H1 (cell line): Measurements from ENCODE around the gene KTN1. TPM values are rescaled to one million over a fixed set of nuclear protein-coding genes. Genes with fewer than 3 reads are reported as not detected.

Experiments used
- CTCF ChIA-PET: fragments of 300-600 bp; sonication (Branson Sonifier 250); formaldehyde crosslinking; loops from one replicate; lab custom pipeline; 2021; ENCODE audit not compliant: partially characterized antibody; lab: Charles Lee
- POLR2A ChIA-PET: fragments of 300-600 bp; sonication (Branson Sonifier 250); formaldehyde crosslinking; loops from one replicate; lab custom pipeline; 2021; ENCODE audit warnings: inconsistent platforms; ENCODE audit not compliant: partially characterized antibody; lab: Charles Lee
- DNase-seq, 2 experiments: peaks; one replicate each; pipeline versions ENCODE4 v3.0.0 to v3.0.0-alpha.2; 2010 to 2022; ENCODE audit warnings: low spot score in 2 of 2, low read depth in 1 of 2, mixed read lengths in 1 of 2
- FAIRE-seq: peaks from 2 replicates; lab custom pipeline; 2011; peaks lifted over from hg19 to GRCh38; lab: Jason Lieb, UNC
- H2AFZ ChIP-seq: 2 replicates; pipeline ENCODE4 v1.8.1; 2012; ENCODE audit warnings: low read length, inconsistent platforms
- H2AK5ac ChIP-seq: 2 replicates; pipeline ENCODE4 v1.6.1; 2013; ENCODE audit warnings: low read depth, low read length
- H2BK120ac ChIP-seq: replicated peaks from 2 replicates; pipeline ENCODE3; 2013; ENCODE audit warnings: low read depth, low read length, inconsistent platforms
- H2BK12ac ChIP-seq: 2 replicates; pipeline ENCODE4 v1.6.1; 2013; ENCODE audit warnings: low read depth, low read length
- H2BK15ac ChIP-seq: 2 replicates; pipeline ENCODE4 v1.6.1; 2013; ENCODE audit warnings: low read length
- H2BK20ac ChIP-seq: 2 replicates; pipeline ENCODE4 v1.6.1; 2013; ENCODE audit warnings: low read length
- H2BK5ac ChIP-seq: 2 replicates; pipeline ENCODE4 v1.6.1; 2013; ENCODE audit warnings: low read depth, low read length
- H3K14ac ChIP-seq: 2 replicates; pipeline ENCODE4 v1.6.1; 2013; ENCODE audit warnings: inconsistent platforms; ENCODE audit not compliant: insufficient read length
- H3K18ac ChIP-seq: 2 replicates; pipeline ENCODE4 v1.6.1; 2013; ENCODE audit warnings: low read length; ENCODE audit errors: extremely low read depth
- H3K23ac ChIP-seq: 2 replicates; pipeline ENCODE4 v1.6.1; 2013; ENCODE audit warnings: inconsistent platforms; ENCODE audit not compliant: insufficient read length
- H3K23me2 ChIP-seq: 2 replicates; pipeline ENCODE4 v1.6.1; 2013; ENCODE audit warnings: low read depth, low read length
- H3K27ac ChIP-seq: 2 replicates; pipeline ENCODE4 v1.6.1; 2011; ENCODE audit warnings: low read depth, low read length, inconsistent platforms
- H3K27me3 ChIP-seq, 4 experiments: replicated peaks in 1 of 4; 1 replicate in 1 of 4; 2 replicates in 3 of 4; pipeline versions ENCODE4 v1.6.1 to v1.8.1; 2011 to 2013; ENCODE audit warnings: low read length in 3 of 4, mild to moderate bottlenecking in 3 of 4, inconsistent platforms in 2 of 4, mixed read lengths in 2 of 4, moderate library complexity in 1 of 4; ENCODE audit not compliant: control insufficient read depth in 3 of 4, insufficient read depth in 3 of 4; ENCODE audit errors: extremely low read depth in 1 of 4
- H3K36me3 ChIP-seq, 4 experiments: 2 replicates each; pipeline versions ENCODE4 v1.6.1 to v1.8.1; 2011 to 2013; ENCODE audit warnings: mild to moderate bottlenecking in 4 of 4, low read length in 3 of 4, moderate library complexity in 2 of 4, control low read depth in 1 of 4, inconsistent platforms in 1 of 4; ENCODE audit not compliant: insufficient read depth in 4 of 4, control insufficient read depth in 2 of 4
- H3K4ac ChIP-seq: replicated peaks from 2 replicates; pipeline ENCODE3; 2013; ENCODE audit warnings: low read length, low read depth, mixed read lengths, inconsistent platforms; ENCODE audit not compliant: insufficient read length
- H3K4me1 ChIP-seq, 4 experiments: replicated peaks in 1 of 4; 1 replicate in 1 of 4; 2 replicates in 3 of 4; pipeline versions ENCODE4 v1.6.1 to v1.8.1; 2011 to 2013; ENCODE audit warnings: low read length in 3 of 4, inconsistent platforms in 2 of 4, mixed read lengths in 1 of 4; ENCODE audit not compliant: insufficient read depth in 4 of 4, control insufficient read depth in 3 of 4
- H3K4me2 ChIP-seq, 2 experiments: 2 replicates each; pipeline versions ENCODE4 v1.6.1 to v1.8.1; 2011 to 2013; ENCODE audit warnings: low read depth in 2 of 2, low read length in 2 of 2, control low read depth in 1 of 2, inconsistent platforms in 1 of 2, mild to moderate bottlenecking in 1 of 2; ENCODE audit not compliant: insufficient read depth in 1 of 2
- H3K4me3 ChIP-seq, 4 experiments: fragments of 200-600, 300-600 bp in 1 of 4; sonication (generic), shearing (Covaris generic), sonication (Bioruptor Twin) in 1 of 4; 2 replicates each; pipeline versions ENCODE4 v1.5.1 to v1.8.1; 2011 to 2016; ENCODE audit warnings: low read length in 4 of 4, low read depth in 3 of 4, control low read depth in 2 of 4, inconsistent platforms in 2 of 4, mild to moderate bottlenecking in 2 of 4, mixed read lengths in 1 of 4, moderate library complexity in 1 of 4; ENCODE audit not compliant: insufficient read depth in 2 of 4; ENCODE audit errors: extremely low read depth in 1 of 4
- H3K56ac ChIP-seq: replicated peaks from 2 replicates; pipeline ENCODE3; 2013; ENCODE audit warnings: low read depth, mild to moderate bottlenecking, mixed read lengths, low read length, inconsistent platforms; ENCODE audit not compliant: insufficient read length
- H3K79me1 ChIP-seq: 2 replicates; pipeline ENCODE4 v1.6.1; 2013; ENCODE audit warnings: low read depth, low read length, control low read depth
- H3K79me2 ChIP-seq, 2 experiments: 2 replicates each; pipeline versions ENCODE4 v1.6.1 to v1.8.1; 2012 to 2013; ENCODE audit warnings: low read length in 2 of 2, mild to moderate bottlenecking in 2 of 2, inconsistent platforms in 1 of 2; ENCODE audit not compliant: insufficient read depth in 2 of 2, control insufficient read depth in 1 of 2
- H3K9ac ChIP-seq, 4 experiments: replicated peaks in 1 of 4; 1 replicate in 1 of 4; 2 replicates in 3 of 4; pipeline versions ENCODE4 v1.6.1 to v1.8.1; 2011 to 2013; ENCODE audit warnings: low read depth in 3 of 4, low read length in 3 of 4, control low read depth in 2 of 4, mild to moderate bottlenecking in 2 of 4, moderate library complexity in 2 of 4, inconsistent platforms in 1 of 4; ENCODE audit errors: extremely low read depth in 1 of 4
- H3K9me3 ChIP-seq, 2 experiments: 2 replicates each; pipeline versions ENCODE4 v1.6.1 to v1.8.1; 2012 to 2013; ENCODE audit warnings: mild to moderate bottlenecking in 2 of 2, moderate library complexity in 2 of 2, control low read depth in 1 of 2, inconsistent platforms in 1 of 2, low read depth in 1 of 2, low read length in 1 of 2, mixed read lengths in 1 of 2; ENCODE audit not compliant: insufficient read depth in 2 of 2
- H4K20me1 ChIP-seq, 2 experiments: replicated peaks in 1 of 2; 2 replicates each; pipeline versions ENCODE3 to v1.8.1; 2011 to 2013; ENCODE audit warnings: inconsistent platforms in 2 of 2, low read length in 2 of 2, mild to moderate bottlenecking in 1 of 2; ENCODE audit not compliant: insufficient read depth in 2 of 2, control insufficient read depth in 1 of 2
- H4K5ac ChIP-seq: 2 replicates; pipeline ENCODE4 v1.6.1; 2013; ENCODE audit warnings: low read length, low read depth, mixed read lengths, inconsistent platforms; ENCODE audit not compliant: insufficient read length
- H4K8ac ChIP-seq: 2 replicates; pipeline ENCODE4 v1.8.0; 2013; ENCODE audit warnings: mild to moderate bottlenecking, moderate library complexity, low read length, inconsistent platforms; ENCODE audit not compliant: insufficient read depth; ENCODE audit errors: extremely low read depth
- H4K91ac ChIP-seq: replicated peaks from 2 replicates; pipeline ENCODE3; 2013; ENCODE audit warnings: low read length, mixed read lengths, inconsistent platforms; ENCODE audit not compliant: insufficient read length
- ASH2L ChIP-seq: fragments of 200-600, 300-600 bp; sonication (generic); IDR thresholded peaks from one replicate; pipeline ENCODE4 v1.7.1; 2017; ENCODE audit warnings: low read length
- BACH1 ChIP-seq: IDR thresholded peaks from 2 replicates; pipeline ENCODE4 v1.6.1; 2012; ENCODE audit warnings: low read length, improper control_type of control experiment
- CHD2 ChIP-seq: IDR thresholded peaks from 2 replicates; pipeline ENCODE4 v1.6.1; 2012; ENCODE audit warnings: low read length, improper control_type of control experiment
- GABPA ChIP-seq: IDR thresholded peaks from 2 replicates; pipeline ENCODE4 v1.6.1; 2011; ENCODE audit warnings: mild to moderate bottlenecking, low read length, moderate library complexity, borderline replicate concordance; ENCODE audit not compliant: insufficient read depth
- HDAC2 ChIP-seq, 2 experiments: fragments of 300-600 bp in 1 of 2; sonication (generic) in 1 of 2; IDR thresholded peaks; 2 replicates each; pipeline ENCODE4 v1.6.1; 2011 to 2012; ENCODE audit warnings: low read depth in 2 of 2, low read length in 2 of 2, mild to moderate bottlenecking in 2 of 2, moderate library complexity in 2 of 2, borderline replicate concordance in 1 of 2, inconsistent platforms in 1 of 2
- KDM5A ChIP-seq: fragments of 200-600 bp; IDR thresholded peaks from 2 replicates; pipeline ENCODE4 v1.7.1; 2012; ENCODE audit warnings: mild to moderate bottlenecking, low read length, inconsistent platforms, mixed read lengths
- RBBP5 ChIP-seq: IDR thresholded peaks from 2 replicates; pipeline ENCODE4 v1.7.1; 2012; ENCODE audit warnings: low read depth, mild to moderate bottlenecking, inconsistent platforms, low read length, moderate library complexity, borderline replicate concordance
- RFX5 ChIP-seq: IDR thresholded peaks from 2 replicates; pipeline ENCODE4 v1.6.1; 2011; ENCODE audit warnings: low read depth, low read length, improper control_type of control experiment, borderline replicate concordance
- RXRA ChIP-seq: IDR thresholded peaks from 2 replicates; pipeline ENCODE4 v1.6.1; 2011; ENCODE audit warnings: low read depth, mild to moderate bottlenecking, low read length, moderate library complexity; ENCODE audit not compliant: insufficient read depth
- SIX5 ChIP-seq: IDR thresholded peaks from 2 replicates; pipeline ENCODE4 v1.6.1; 2011; ENCODE audit warnings: mild to moderate bottlenecking, low read depth, low read length
- SP2 ChIP-seq: IDR thresholded peaks from 2 replicates; pipeline ENCODE4 v1.6.1; 2012; ENCODE audit warnings: mild to moderate bottlenecking, low read length, inconsistent platforms
- SP4 ChIP-seq: IDR thresholded peaks from 2 replicates; pipeline ENCODE4 v1.6.1; 2012; ENCODE audit warnings: low read length, inconsistent platforms
- WGBS, 2 experiments: shearing (Covaris generic) in 1 of 2; methylation state at CpG; one replicate each; pipeline versions ENCODE4 v1.1.6 to v1.1.7; 2013 to 2015; ENCODE audit warnings: low lambda C conversion rate in 2 of 2, mixed read lengths in 2 of 2, inconsistent platforms in 1 of 2, low coverage in 1 of 2, missing lambda C conversion rate in 1 of 2; ENCODE audit not compliant: insufficient replicate concordance in 2 of 2, insufficient coverage in 1 of 2, insufficient read length in 1 of 2; ENCODE audit errors: extremely low coverage in 1 of 2, missing lambda C conversion rate in 1 of 2; 5-methylcytosine and 5-hydroxymethylcytosine counted together
- polyA plus RNA-seq, 7 experiments: library from polyadenylated mRNA; depleted of rRNA in 3 of 7; stranded (reverse) in 5 of 7; unstranded in 2 of 7; fragments of >200 nt in 5 of 7; fragments of 200-250 nt in 2 of 7; gene quantifications; 1 replicate in 5 of 7; 2 replicates in 1 of 7; 4 replicates in 1 of 7; pipeline versions ENCODE4 v1.2.1 to v1.2.3, GENCODE V29; 2011 to 2013; ENCODE audit warnings: missing spikeins in 2 of 7, mixed read lengths in 2 of 7
- total RNA-seq: library from RNA; stranded (reverse); fragmentation: NEBNext Ultra II Directional; extraction: Animal tissue kit (Norgen Biotek cat#: 25700); gene quantifications from 2 replicates; pipeline ENCODE4 v1.2.1, GENCODE V29; 2021
- TF ChIP-seq, protein P1 (sequence below): IDR thresholded peaks from 2 replicates; pipeline ENCODE4 v1.6.1; 2011; ENCODE audit warnings: low read depth, mild to moderate bottlenecking, low read length; ENCODE audit not compliant: insufficient read depth
- TF ChIP-seq, protein P2 (sequence below): IDR thresholded peaks from 2 replicates; pipeline ENCODE4 v1.6.1; 2012; ENCODE audit warnings: inconsistent platforms

Gene KTN1
- total and polyA plus RNA-seq, 2 of the 8 experiments (the other 6 are each of a cell fraction or from before 2014, with no cell fraction given) = 15.4 to 151 TPM

DNA sequence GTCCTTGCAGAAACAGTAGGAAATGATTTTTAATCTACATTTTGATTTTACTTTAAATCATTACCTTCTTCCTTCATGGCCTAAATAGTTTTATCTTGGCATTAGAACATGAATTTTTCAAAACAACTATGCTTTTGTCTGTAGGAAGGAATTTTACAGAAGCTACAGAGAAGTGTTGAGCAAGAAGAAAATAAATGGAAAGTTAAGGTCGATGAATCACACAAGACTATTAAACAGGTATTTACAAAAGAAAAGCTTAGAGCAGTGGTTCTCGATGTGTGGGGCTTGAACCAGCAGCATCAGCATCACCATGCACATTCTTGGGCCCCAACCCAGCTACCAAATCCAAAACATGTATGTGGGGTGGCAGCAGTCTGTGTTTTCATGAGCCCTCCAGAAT lies 91.6 kb downstream of the KTN1 start:
- no peak overlapping the region for H4K91ac ChIP-seq
- POLR2A ChIA-PET = no interaction called here
- no peak overlapping the region for H3K18ac ChIP-seq
- no peak overlapping the region for H3K23ac ChIP-seq
- no peak overlapping the region for H4K5ac ChIP-seq
- H4K8ac ChIP-seq = no peak overlapping the region
- H3K36me3 ChIP-seq = peaks cover 0 to 54% (median 15%) of the 10 kb centered on the region in 4 experiments; a peak in 6 of 8 replicates
- H2BK5ac ChIP-seq = no peak overlapping the region
- H4K20me1 ChIP-seq = no peaks in the 10 kb centered on the region
- H3K23me2 ChIP-seq = no peaks in the 10 kb centered on the region
- H2BK120ac ChIP-seq = no peak overlapping the region
- H3K4me3 ChIP-seq = no peak overlapping the region
- CTCF ChIA-PET = no interaction called here
- H3K79me1 ChIP-seq = no peaks in the 10 kb centered on the region
- no peak overlapping the region for H2BK12ac ChIP-seq
- H2AK5ac ChIP-seq = no peak overlapping the region
- DNase-seq (no peak), FAIRE-seq (no peak)
- H3K4me1 ChIP-seq = no peaks in the 10 kb centered on the region
- H2BK15ac ChIP-seq = no peak overlapping the region
- H3K4me2 ChIP-seq = no peak overlapping the region
- H2BK20ac ChIP-seq = no peak overlapping the region
- no peak overlapping the region for H3K14ac ChIP-seq
- no peaks in the 10 kb centered on the region for H3K79me2 ChIP-seq
- no peak overlapping the region for H3K4ac ChIP-seq
- WGBS, 2 experiments = 84% methylated on average over 2 of the region's 2 CpGs; no CpG with 5 or more reads in 1 of the 2 experiments
- H3K56ac ChIP-seq = no peak overlapping the region
- H3K9me3 ChIP-seq = no peaks in the 10 kb centered on the region
- no peak overlapping the region for H2AFZ ChIP-seq
- H3K27me3 ChIP-seq = no peaks in the 10 kb centered on the region
- H3K9ac ChIP-seq = no peak overlapping the region
- H3K27ac ChIP-seq = no peak overlapping the region
- TF ChIP-seq RXRA (no peak), SIX5 (no peak), SP2 (no peak), CHD2 (no peak), ASH2L (no peak), RBBP5 (no peak), BACH1 (no peak), KDM5A (no peak), HDAC2 (IDR thresholded peaks at IDR 0.05; ENCODE audit: borderline replicate concordance in 1 of 2, low read depth in 2 of 2, low read length in 2 of 2) (no peak), RFX5 (no peak), SP4 (no peak), GABPA (no peak)
- TF ChIP-seq, protein P1, sequence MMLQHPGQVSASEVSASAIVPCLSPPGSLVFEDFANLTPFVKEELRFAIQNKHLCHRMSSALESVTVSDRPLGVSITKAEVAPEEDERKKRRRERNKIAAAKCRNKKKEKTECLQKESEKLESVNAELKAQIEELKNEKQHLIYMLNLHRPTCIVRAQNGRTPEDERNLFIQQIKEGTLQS = no peak
- TF ChIP-seq, protein P2, sequence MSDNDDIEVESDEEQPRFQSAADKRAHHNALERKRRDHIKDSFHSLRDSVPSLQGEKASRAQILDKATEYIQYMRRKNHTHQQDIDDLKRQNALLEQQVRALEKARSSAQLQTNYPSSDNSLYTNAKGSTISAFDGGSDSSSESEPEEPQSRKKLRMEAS = no peak
